Measurements from ENCODE around the gene CHAD.
"Not testable (repeated sequence)": the region's sequence is repeated elsewhere in the genome, so short reads cannot be mapped to it uniquely, and the experiment has no call there.

The CHAD gene

GRCh38 chr17:50426472-50426782 lies 42.3 kb downstream of the CHAD start:
- no peak for DNase-seq

- peak; percentile 57 to 88 (median 79) for DNase-seq
Measured at GRCh38 chr17:50425682-50426471, 42.8 kb downstream of the CHAD start, which contains the start of gene ACSF2. ACSF2 (plus strand) TSS chr17:50426218; CDS start chr17:50426262, 44 bp downstream.

- peak in 2 of 3 donors; percentile 35 to 40 for DNase-seq
Measured at GRCh38 chr17:50424996-50425681, 43.5 kb downstream of the CHAD start.

- DNase-seq = peak in 1 of 3 donors; percentile 12
Measured at GRCh38 chr17:50424246-50424995, 44.3 kb downstream of the CHAD start.

- peak; percentile 91 to 93 (median 92) for DNase-seq
Measured at GRCh38 chr17:50423553-50424159, 45.0 kb downstream of the CHAD start.

GRCh38 chr17:50422738-50423137 lies 45.9 kb downstream of the CHAD start:
- DNase-seq = no peak

GRCh38 chr17:50421308-50422051 lies 47.2 kb downstream of the CHAD start:
- peak; percentile 20 to 70 (median 65) for DNase-seq

- DNase-seq = no peak
Measured at GRCh38 chr17:50420419-50421112, 48.1 kb downstream of the CHAD start.

- DNase-seq = not testable (repeated sequence)
Measured at GRCh38 chr17:50419577-50419976, 49.1 kb downstream of the CHAD start.

GRCh38 chr17:50414808-50415207 lies 53.9 kb downstream of the CHAD start:
- DNase-seq = no peak
